ENCODE results near the gene GOLGA8A.
"Not testable (repeated sequence)": the region's sequence is repeated elsewhere in the genome, so short reads cannot be mapped to it uniquely, and the experiment has no call there.

DNA sequence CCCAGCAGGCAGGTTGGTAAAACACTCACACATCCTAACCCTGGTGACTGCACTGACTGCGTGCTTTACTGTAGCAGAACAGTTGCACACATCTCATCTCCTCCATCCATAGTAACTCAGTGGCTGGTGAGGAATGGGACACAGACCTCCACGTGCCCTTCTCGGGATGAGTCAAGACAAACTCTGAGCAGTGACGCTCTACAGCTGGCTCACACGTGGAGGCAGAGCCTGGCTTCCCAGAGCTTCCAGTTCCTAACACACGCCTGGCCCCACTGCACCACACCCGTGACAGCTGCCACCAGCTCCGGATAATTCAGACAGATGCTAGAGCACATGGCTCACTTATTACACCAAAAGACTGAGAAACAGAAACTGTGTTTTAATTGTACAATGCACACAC, 7.0 kb downstream of the GOLGA8A start:
- TF ChIP-seq, protein P1, sequence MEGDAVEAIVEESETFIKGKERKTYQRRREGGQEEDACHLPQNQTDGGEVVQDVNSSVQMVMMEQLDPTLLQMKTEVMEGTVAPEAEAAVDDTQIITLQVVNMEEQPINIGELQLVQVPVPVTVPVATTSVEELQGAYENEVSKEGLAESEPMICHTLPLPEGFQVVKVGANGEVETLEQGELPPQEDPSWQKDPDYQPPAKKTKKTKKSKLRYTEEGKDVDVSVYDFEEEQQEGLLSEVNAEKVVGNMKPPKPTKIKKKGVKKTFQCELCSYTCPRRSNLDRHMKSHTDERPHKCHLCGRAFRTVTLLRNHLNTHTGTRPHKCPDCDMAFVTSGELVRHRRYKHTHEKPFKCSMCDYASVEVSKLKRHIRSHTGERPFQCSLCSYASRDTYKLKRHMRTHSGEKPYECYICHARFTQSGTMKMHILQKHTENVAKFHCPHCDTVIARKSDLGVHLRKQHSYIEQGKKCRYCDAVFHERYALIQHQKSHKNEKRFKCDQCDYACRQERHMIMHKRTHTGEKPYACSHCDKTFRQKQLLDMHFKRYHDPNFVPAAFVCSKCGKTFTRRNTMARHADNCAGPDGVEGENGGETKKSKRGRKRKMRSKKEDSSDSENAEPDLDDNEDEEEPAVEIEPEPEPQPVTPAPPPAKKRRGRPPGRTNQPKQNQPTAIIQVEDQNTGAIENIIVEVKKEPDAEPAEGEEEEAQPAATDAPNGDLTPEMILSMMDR (IDR thresholded peaks at IDR 0.05), result not testable (repeated sequence)
- TF ChIP-seq POLR2A (IDR thresholded peaks at IDR 0.05), result not testable (repeated sequence)

Measured in heart left ventricle (tissue), 13 donors.